ENCODE results near the gene ADGRL2.

Gene ADGRL2

GRCh38 chr1:82001345-82001744 is 200.6 kb downstream of the ADGRL2 start:
- no peak for DNase-seq

DNA sequence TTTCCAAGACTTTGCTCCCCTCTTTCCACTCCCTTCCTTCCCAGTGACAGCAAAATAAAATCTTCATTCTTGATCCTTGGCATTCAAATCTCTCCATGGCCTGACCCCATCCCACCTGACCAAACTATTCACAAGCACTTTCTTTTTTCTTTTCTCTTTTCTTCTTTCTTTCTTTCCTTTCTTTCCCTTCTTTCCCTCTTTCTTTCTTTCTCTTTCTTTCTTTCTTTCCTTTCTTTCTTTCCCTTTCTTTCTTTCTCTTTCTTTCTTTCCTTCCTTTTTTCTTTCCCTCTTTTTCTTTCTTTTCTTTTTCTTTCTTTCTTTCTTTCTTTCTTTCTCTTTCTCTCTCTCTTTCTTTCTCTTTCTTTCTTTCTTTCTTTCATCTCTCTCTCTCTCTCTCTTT is 207.1 kb downstream of the ADGRL2 start:
- no peak for DNase-seq

GRCh38 chr1:82013702-82014101 is 213.0 kb downstream of the ADGRL2 start:
- no peak for DNase-seq

DNA sequence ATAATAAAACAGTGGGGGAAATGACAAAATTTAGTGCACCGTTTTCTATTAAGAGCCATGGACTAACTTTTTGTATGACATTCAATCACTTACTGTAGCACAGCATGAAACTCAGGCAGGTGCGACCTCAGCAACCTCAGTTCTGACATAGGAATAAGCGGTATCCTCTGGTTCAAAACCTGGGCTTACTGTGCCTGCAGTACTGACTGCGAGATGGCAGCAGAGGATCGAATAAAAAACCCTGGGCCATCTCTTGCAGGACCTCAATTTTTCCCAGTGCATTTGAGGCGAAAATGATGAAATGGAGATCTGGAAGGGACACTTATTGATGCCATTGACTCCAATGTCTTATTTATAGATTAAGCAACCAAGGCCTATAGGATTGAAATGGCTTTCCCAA is 214.7 kb downstream of the ADGRL2 start:
- no peak for DNase-seq

- no peak for DNase-seq
Observed at GRCh38 chr1:82018319-82018718, 217.6 kb downstream of the ADGRL2 start.

- no peak for DNase-seq
Observed at GRCh38 chr1:82019508-82019907, 218.8 kb downstream of the ADGRL2 start.

DNA sequence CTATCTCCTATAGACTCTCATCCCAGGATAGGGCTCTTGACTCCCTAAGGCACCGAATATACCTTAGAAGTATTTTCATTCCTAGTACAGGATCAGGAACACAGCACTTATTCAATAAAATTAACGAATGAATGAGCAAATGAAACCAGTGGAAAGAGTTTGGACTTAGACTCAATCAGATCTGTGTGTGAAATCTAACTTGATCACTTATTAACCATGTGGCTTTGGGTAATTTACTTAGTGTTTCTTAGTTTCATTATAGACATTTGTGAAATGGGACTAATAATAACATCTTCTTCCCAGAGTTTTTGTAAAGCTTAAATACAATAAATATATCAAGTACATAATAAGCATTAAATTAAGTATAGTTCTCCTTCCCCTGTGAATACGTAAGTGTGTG is 230.1 kb downstream of the ADGRL2 start:
- no peak for DNase-seq

GRCh38 chr1:82032068-82032467 is 231.3 kb downstream of the ADGRL2 start:
- no peak for DNase-seq

DNA sequence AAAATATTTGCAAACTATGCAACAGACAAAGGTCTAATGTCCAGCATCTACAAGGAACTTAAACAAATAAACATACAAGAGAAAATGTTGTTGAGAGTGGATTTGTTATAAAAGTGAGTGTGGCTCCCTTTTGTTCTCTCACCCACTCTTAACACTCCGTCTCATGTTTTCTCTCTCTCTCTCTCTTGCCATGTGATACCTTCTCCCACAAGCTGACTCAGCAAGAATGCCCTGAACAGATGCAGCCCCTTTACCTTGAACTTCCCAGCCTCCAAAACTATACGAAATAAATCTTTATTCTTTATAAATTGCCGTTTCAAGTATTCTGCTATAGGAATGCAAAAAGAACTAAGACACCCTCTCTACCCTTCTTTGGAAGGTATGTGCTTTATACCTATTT is 234.1 kb downstream of the ADGRL2 start:
- DNase-seq, result no peak

All from hematopoietic multipotent progenitor cell treated with erythropoietin and hydrocortisone succinate and interleukin-3 and kit ligand, for 8 days (in vitro differentiated cells).